Measurements from ENCODE around the gene DDX41. TPM values are rescaled to one million over a fixed set of nuclear protein-coding genes. Genes with fewer than 3 reads are reported as not detected.

Gene DDX41
- total and polyA plus RNA-seq, 10 of the 15 experiments (the other 5 are each of a cell fraction or from before 2014, with no cell fraction given), result 32.7 to 215 (median 93.6) TPM

DNA sequence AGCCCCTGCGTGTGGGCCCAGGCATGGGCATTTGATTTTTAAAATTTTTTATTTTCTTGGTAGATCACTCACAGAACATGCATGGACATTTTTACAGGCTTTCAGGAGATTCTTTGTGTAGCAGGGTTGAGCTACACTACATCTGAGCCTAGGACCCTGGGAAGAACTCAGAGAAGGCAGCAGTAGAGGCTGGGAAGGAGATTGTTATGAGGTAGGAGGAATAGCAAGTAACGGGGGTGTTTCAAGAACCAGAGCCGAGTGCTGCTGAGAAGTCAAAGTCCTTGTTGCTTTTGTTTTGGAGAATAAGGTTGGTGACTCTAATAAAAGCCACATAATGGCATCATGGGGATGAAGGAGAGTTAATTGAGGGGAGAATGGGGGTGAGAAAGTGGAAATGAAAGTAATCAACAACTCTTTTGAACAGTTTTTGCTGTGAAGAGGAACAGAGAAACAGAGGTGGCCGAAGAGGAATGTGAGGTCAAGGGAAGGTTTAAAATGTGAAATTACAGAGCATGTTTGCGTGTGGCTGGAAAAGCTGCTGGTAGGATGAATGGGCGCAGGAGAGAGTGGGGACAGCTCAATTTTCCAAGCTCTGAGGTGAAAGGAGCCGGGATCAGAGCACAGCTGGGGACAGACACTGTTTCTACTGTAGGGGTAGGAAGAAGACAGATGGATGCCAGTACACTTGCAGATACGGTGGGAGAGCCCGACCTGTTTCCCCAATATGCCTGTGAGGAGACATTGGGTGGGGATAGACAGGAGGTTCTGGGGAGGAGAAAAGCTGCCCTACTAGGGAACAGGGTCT lies 14.7 kb downstream of the DDX41 start (continued):
- TF ChIP-seq, protein P1, sequence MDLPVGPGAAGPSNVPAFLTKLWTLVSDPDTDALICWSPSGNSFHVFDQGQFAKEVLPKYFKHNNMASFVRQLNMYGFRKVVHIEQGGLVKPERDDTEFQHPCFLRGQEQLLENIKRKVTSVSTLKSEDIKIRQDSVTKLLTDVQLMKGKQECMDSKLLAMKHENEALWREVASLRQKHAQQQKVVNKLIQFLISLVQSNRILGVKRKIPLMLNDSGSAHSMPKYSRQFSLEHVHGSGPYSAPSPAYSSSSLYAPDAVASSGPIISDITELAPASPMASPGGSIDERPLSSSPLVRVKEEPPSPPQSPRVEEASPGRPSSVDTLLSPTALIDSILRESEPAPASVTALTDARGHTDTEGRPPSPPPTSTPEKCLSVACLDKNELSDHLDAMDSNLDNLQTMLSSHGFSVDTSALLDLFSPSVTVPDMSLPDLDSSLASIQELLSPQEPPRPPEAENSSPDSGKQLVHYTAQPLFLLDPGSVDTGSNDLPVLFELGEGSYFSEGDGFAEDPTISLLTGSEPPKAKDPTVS (IDR thresholded peaks at IDR 0.05; ENCODE audit: low read depth, low read length), result no peak
- TF ChIP-seq IKZF2 (IDR thresholded peaks at IDR 0.05), result peak; percentile 99
- peak; percentile 19; the same call in 1 of the 2 replicates for TF ChIP-seq ZBED1 (IDR thresholded peaks at IDR 0.05; ENCODE audit: borderline replicate concordance)
- peak; percentile 100 for TF ChIP-seq MTA2 (IDR thresholded peaks at IDR 0.05; ENCODE audit: low read depth)
- TF ChIP-seq BACH1 (IDR thresholded peaks at IDR 0.05; ENCODE audit: borderline replicate concordance), result peak; percentile 74; the same call in 1 of the 2 replicates
- peak; percentile 21; the same call in 1 of the 2 replicates for TF ChIP-seq CHD2 (IDR thresholded peaks at IDR 0.05; ENCODE audit: borderline replicate concordance, low read depth, low read length)
- no peak for TF ChIP-seq PAX8 (IDR thresholded peaks at IDR 0.05)
- TF ChIP-seq, protein P2, sequence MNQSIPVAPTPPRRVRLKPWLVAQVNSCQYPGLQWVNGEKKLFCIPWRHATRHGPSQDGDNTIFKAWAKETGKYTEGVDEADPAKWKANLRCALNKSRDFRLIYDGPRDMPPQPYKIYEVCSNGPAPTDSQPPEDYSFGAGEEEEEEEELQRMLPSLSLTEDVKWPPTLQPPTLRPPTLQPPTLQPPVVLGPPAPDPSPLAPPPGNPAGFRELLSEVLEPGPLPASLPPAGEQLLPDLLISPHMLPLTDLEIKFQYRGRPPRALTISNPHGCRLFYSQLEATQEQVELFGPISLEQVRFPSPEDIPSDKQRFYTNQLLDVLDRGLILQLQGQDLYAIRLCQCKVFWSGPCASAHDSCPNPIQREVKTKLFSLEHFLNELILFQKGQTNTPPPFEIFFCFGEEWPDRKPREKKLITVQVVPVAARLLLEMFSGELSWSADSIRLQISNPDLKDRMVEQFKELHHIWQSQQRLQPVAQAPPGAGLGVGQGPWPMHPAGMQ (IDR thresholded peaks at IDR 0.05; ENCODE audit: borderline replicate concordance), result no peak; the same call in 1 of the 2 replicates
- peak; percentile 97 for TF ChIP-seq NR2F1 (conservative IDR thresholded peaks at IDR 0.05)
- no peak for TF ChIP-seq SREBF2 (IDR thresholded peaks at IDR 0.05; ENCODE audit: low read length)
- TF ChIP-seq, protein P3, sequence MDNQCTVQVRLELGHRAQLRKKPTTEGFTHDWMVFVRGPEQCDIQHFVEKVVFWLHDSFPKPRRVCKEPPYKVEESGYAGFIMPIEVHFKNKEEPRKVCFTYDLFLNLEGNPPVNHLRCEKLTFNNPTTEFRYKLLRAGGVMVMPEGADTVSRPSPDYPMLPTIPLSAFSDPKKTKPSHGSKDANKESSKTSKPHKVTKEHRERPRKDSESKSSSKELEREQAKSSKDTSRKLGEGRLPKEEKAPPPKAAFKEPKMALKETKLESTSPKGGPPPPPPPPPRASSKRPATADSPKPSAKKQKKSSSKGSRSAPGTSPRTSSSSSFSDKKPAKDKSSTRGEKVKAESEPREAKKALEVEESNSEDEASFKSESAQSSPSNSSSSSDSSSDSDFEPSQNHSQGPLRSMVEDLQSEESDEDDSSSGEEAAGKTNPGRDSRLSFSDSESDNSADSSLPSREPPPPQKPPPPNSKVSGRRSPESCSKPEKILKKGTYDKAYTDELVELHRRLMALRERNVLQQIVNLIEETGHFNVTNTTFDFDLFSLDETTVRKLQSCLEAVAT (IDR thresholded peaks at IDR 0.05), result peak; percentile 86
- TF ChIP-seq BMI1 (IDR thresholded peaks at IDR 0.05; ENCODE audit: borderline replicate concordance), result peak; percentile 87; the same call in 1 of the 2 replicates
- TF ChIP-seq SUZ12 (IDR thresholded peaks at IDR 0.05; ENCODE audit: unreplicated experiment), result no peak
- TF ChIP-seq BHLHE40 (IDR thresholded peaks at IDR 0.05; ENCODE audit: borderline replicate concordance in 1 of 2, low read depth in 2 of 2, low read length in 1 of 2), result peak; percentile 51 to 82; a peak in 3 of 4 replicates
- 0 out of 2 replicates have a peak, but pooled peaks have one; percentile 7 for TF ChIP-seq POLR2AphosphoS5 (IDR thresholded peaks at IDR 0.05; ENCODE audit: low read length)
- peak; percentile 97 for TF ChIP-seq NFXL1 (IDR thresholded peaks at IDR 0.05; ENCODE audit: borderline replicate concordance)
- TF ChIP-seq MYB (IDR thresholded peaks at IDR 0.05; ENCODE audit: borderline replicate concordance, low read depth, low read length), result peak; percentile 77; the same call in 1 of the 2 replicates
- TF ChIP-seq HDAC2 (IDR thresholded peaks at IDR 0.05), result no peak
- TF ChIP-seq GATAD2B (conservative IDR thresholded peaks at IDR 0.05; ENCODE audit: low read depth), result no peak; the same call in none of the 2 replicates
- no peak for TF ChIP-seq CEBPB (IDR thresholded peaks at IDR 0.05; ENCODE audit: borderline replicate concordance in 1 of 2, low read depth in 2 of 2, low read length in 2 of 2)
- peak; percentile 92 for TF ChIP-seq SPI1 (IDR thresholded peaks at IDR 0.05; ENCODE audit: borderline replicate concordance, insufficient read depth, low read depth, low read length)
- no peak for TF ChIP-seq SREBF1 (IDR thresholded peaks at IDR 0.05; ENCODE audit: low read length)
- TF ChIP-seq, protein P4, sequence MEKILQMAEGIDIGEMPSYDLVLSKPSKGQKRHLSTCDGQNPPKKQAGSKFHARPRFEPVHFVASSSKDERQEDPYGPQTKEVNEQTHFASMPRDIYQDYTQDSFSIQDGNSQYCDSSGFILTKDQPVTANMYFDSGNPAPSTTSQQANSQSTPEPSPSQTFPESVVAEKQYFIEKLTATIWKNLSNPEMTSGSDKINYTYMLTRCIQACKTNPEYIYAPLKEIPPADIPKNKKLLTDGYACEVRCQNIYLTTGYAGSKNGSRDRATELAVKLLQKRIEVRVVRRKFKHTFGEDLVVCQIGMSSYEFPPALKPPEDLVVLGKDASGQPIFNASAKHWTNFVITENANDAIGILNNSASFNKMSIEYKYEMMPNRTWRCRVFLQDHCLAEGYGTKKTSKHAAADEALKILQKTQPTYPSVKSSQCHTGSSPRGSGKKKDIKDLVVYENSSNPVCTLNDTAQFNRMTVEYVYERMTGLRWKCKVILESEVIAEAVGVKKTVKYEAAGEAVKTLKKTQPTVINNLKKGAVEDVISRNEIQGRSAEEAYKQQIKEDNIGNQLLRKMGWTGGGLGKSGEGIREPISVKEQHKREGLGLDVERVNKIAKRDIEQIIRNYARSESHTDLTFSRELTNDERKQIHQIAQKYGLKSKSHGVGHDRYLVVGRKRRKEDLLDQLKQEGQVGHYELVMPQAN (conservative IDR thresholded peaks at IDR 0.05), result peak; percentile 29; the same call in 1 of the 2 replicates
- no peak for TF ChIP-seq TAF1 (IDR thresholded peaks at IDR 0.05; ENCODE audit: borderline replicate concordance, low read depth, low read length)

All from GM12878 (cell line).